ENCODE data around the gene GCG. TPM values are rescaled to one million over a fixed set of nuclear protein-coding genes. Genes with fewer than 3 reads are reported as not detected.

GCG gene
- total and polyA plus RNA-seq, 10 donors, result 0.21 to 0.28 TPM; not detected in 8

DNA sequence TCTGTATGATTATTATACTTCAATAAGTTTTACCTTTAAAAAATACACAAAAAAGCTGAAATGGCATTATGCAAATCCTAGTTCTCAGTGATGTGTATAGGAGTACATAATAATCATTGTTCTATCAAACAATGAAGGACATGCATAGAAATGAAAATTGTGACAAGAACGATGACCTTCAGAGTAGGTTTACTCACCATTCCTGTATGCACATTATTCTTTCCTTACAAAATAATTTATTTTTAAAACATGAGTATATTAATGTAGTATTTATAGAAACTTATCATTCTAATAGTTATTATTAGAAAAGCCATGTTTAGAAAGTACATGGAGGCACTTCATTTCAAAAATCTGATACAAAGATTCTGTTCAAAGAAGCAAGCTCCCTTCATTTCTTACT, 45.3 kb downstream of the GCG start:
- TF ChIP-seq POLR2AphosphoS5 (IDR thresholded peaks at IDR 0.05) (no peak), CTCF (IDR thresholded peaks at IDR 0.05 in 8 of 11, conservative IDR thresholded peaks at IDR 0.05 in 3 of 11) (no peak), POLR2A (IDR thresholded peaks at IDR 0.05) (no peak)
- WGBS, 5 donors, result 61 to 91% (median 86%) methylated on average over 1 of the region's 1 CpG

DNA sequence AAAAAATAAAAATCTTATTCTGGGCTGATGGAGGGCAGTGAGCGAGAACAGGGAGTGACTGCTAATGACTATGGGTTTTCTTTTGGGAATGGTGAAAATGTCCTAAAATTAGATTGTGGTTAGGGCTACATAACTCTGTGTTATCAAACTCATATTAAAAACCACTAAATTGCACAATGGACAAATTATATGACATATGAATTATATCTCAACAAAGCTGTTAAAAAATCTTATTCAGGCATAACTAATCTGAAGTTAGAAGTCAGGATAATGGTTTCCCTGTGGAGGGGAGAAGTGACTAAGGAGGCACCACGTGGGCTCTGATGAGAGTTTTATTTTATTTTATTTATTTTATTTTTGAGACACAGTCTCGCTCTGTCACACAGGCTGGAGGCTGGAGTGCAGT, 45.9 kb downstream of the GCG start:
- intact Hi-C loops (cut with DNase I; ENCODE audit: low total_unique reads), result no loop called here
- 61 to 85% (median 66%) methylated on average over 3 of the region's 3 CpGs for WGBS, 5 donors
- Histone ChIP-seq H3K36me3 (no peaks in the 10 kb centered on the region), H3K9me3 (no peaks in the 10 kb centered on the region), H3K27ac (no peak overlapping the region), H3K4me3 (no peak overlapping the region), H3K27me3 (replicated peaks in 1 of 7) (no peaks in the 10 kb centered on the region), H3K4me1 (no peaks in the 10 kb centered on the region)
- TF ChIP-seq CTCF (IDR thresholded peaks at IDR 0.05 in 8 of 11, conservative IDR thresholded peaks at IDR 0.05 in 3 of 11) (no peak), POLR2A (IDR thresholded peaks at IDR 0.05) (no peak), POLR2AphosphoS5 (IDR thresholded peaks at IDR 0.05) (no peak)
- no peak for DNase-seq

More for the DNA sequence above, 45.3 kb downstream of the GCG start:
- Histone ChIP-seq H3K27ac (no peak overlapping the region), H3K27me3 (replicated peaks in 1 of 7) (no peaks in the 10 kb centered on the region), H3K9me3 (no peaks in the 10 kb centered on the region), H3K4me3 (no peak overlapping the region), H3K36me3 (no peaks in the 10 kb centered on the region), H3K4me1 (no peaks in the 10 kb centered on the region)
- DNase-seq, result no peak
- intact Hi-C loops (cut with DNase I; ENCODE audit: low total_unique reads), result no loop called here

GRCh38 chr2:162103443-162104009, 48.5 kb downstream of the GCG start:
- intact Hi-C loops (cut with DNase I; ENCODE audit: low total_unique reads), result no loop called here
- Histone ChIP-seq H3K27ac (no peak overlapping the region), H3K36me3 (no peaks in the 10 kb centered on the region), H3K9me3 (no peaks in the 10 kb centered on the region), H3K4me1 (no peaks in the 10 kb centered on the region), H3K4me3 (no peak overlapping the region), H3K27me3 (replicated peaks in 1 of 7) (no peaks in the 10 kb centered on the region)
- 57 to 79% (median 66%) methylated on average over 3 of the region's 3 CpGs for WGBS, 5 donors
- no peak for DNase-seq
- TF ChIP-seq POLR2A (IDR thresholded peaks at IDR 0.05), result no peak
- no peak for TF ChIP-seq POLR2AphosphoS5 (IDR thresholded peaks at IDR 0.05)
- no peak for TF ChIP-seq CTCF (IDR thresholded peaks at IDR 0.05 in 8 of 11, conservative IDR thresholded peaks at IDR 0.05 in 3 of 11)

DNA sequence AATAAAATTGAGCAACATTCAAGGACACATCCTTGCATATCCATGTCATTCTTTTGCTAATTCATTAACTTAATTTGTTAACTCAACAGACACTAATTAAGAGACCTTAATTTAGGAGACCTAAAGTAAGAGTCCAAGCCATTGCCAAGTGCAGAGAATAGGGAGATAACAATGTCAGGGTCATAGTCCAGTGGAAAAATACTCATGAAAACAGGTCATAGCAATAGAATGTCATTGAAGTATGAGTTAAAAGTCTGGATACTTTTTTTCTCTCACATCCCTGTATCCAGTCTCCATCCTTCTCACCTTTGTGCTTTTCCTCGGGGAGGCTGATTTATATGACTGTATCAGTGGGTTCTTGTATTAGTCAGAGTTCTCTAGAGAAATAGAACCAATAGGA, 51.5 kb downstream of the GCG start:
- 57 to 81% (median 81%) methylated on average over 1 of the region's 1 CpG for WGBS, 5 donors
- TF ChIP-seq CTCF (IDR thresholded peaks at IDR 0.05 in 8 of 11, conservative IDR thresholded peaks at IDR 0.05 in 3 of 11) (no peak), POLR2A (IDR thresholded peaks at IDR 0.05) (no peak), POLR2AphosphoS5 (IDR thresholded peaks at IDR 0.05) (no peak)
- no peak for DNase-seq

More for the DNA sequence above, 51.5 kb downstream of the GCG start:
- Histone ChIP-seq H3K27me3 (replicated peaks in 1 of 7) (no peaks in the 10 kb centered on the region), H3K36me3 (no peaks in the 10 kb centered on the region), H3K27ac (no peak overlapping the region), H3K4me1 (no peaks in the 10 kb centered on the region), H3K4me3 (no peak overlapping the region), H3K9me3 (no peaks in the 10 kb centered on the region)
- intact Hi-C loops (cut with DNase I; ENCODE audit: low total_unique reads), result no loop called here
